ENCODE results near the gene SURF1. TPM values are rescaled to one million over a fixed set of nuclear protein-coding genes. Genes with fewer than 3 reads are reported as not detected.

The SURF1 gene
- total RNA-seq, 1 experiment from 2014 or later: 57.5 TPM

- H3K27me3 Mint-ChIP-seq (ENCODE audit: insufficient read depth, unreplicated experiment): no peaks in the 10 kb centered on the region
- no peaks in the 10 kb centered on the region for H3K9me3 Mint-ChIP-seq (ENCODE audit: unreplicated experiment)
- peaks cover 93% of the 10 kb centered on the region for H3K36me3 Mint-ChIP-seq (ENCODE audit: insufficient read depth, unreplicated experiment)
- ChIA-PET CTCF (interaction anchor here (0.6 to 1.8 kb wide), 6 partner anchors 8 to 783 kb away, joined by 3 to 9 read pairs (median 4); partner anchors contain the start of genes MED22 and RPL7A), POLR2A (interaction anchor here (1.5 kb wide), 1 partner anchor 8 kb away, joined by 13 read pairs; the partner anchor contains the start of genes MED22 and RPL7A)
- Histone ChIP-seq H3K27me3 (replicated peaks; ENCODE audit: control insufficient read depth, insufficient read depth, low read length) (no peaks in the 10 kb centered on the region), H3K4me1 (peaks cover 14% of the 10 kb centered on the region), H3K4me3 (ENCODE audit: low read depth, low read length) (peak overlapping the region; percentile 62), H3K36me3 (ENCODE audit: control insufficient read depth, insufficient read depth, low read length) (peaks cover 7% of the 10 kb centered on the region), H3K9me3 (no peaks in the 10 kb centered on the region)
- no peak for TF ChIP-seq CTCF (IDR thresholded peaks at IDR 0.05; ENCODE audit: insufficient read depth in 1 of 2, low read depth in 1 of 2, low read length in 1 of 2, severe bottlenecking in 1 of 2, unreplicated experiment in 1 of 2)
- BruUV-seq (replicated peaks): TSS peak; percentile 28
- H3K4me3 Mint-ChIP-seq (ENCODE audit: unreplicated experiment): peak overlapping the region; percentile 86
- peaks cover 20% of the 10 kb centered on the region for H3K4me1 Mint-ChIP-seq (ENCODE audit: low read depth, unreplicated experiment)
- no peak for DNase-seq
- intact Hi-C loops (cut with micrococcal nuclease; ENCODE audit: unreplicated experiment): loop anchor here (2.0 kb wide), 2 partner anchors 21 to 39 kb away; partner anchors contain the start of genes STKLD1 and SURF4
- H3K27ac Mint-ChIP-seq (ENCODE audit: unreplicated experiment): peak overlapping the region; percentile 88
Measured at GRCh38 chr9:133355881-133356357, 368 bp downstream of the SURF1 start.

GRCh38 chr9:133354766-133355165 is 1.5 kb downstream of the SURF1 start:
- Mint-ChIP-seq H3K36me3 (ENCODE audit: insufficient read depth, unreplicated experiment) (peaks cover 94% of the 10 kb centered on the region), H3K27ac (ENCODE audit: unreplicated experiment) (no peak overlapping the region), H3K4me3 (ENCODE audit: unreplicated experiment) (peak overlapping the region; percentile 86), H3K4me1 (ENCODE audit: low read depth, unreplicated experiment) (peaks cover 13% of the 10 kb centered on the region), H3K27me3 (ENCODE audit: insufficient read depth, unreplicated experiment) (no peaks in the 10 kb centered on the region), H3K9me3 (ENCODE audit: unreplicated experiment) (no peaks in the 10 kb centered on the region)
- Histone ChIP-seq H3K27me3 (replicated peaks; ENCODE audit: control insufficient read depth, insufficient read depth, low read length) (no peaks in the 10 kb centered on the region), H3K9me3 (no peaks in the 10 kb centered on the region), H3K4me1 (peaks cover 15% of the 10 kb centered on the region), H3K4me3 (ENCODE audit: low read depth, low read length) (no peak overlapping the region), H3K36me3 (ENCODE audit: control insufficient read depth, insufficient read depth, low read length) (peaks cover 13% of the 10 kb centered on the region)
- DNase-seq: no peak
- ChIA-PET POLR2A (no interaction called here), CTCF (no interaction called here)
- BruUV-seq (replicated peaks): no TSS peak
- TF ChIP-seq CTCF (IDR thresholded peaks at IDR 0.05; ENCODE audit: insufficient read depth in 1 of 2, low read depth in 1 of 2, low read length in 1 of 2, severe bottlenecking in 1 of 2, unreplicated experiment in 1 of 2): no peak
- intact Hi-C loops (cut with micrococcal nuclease; ENCODE audit: unreplicated experiment): no loop called here

- CTCF ChIA-PET: no interaction called here
- no peak for TF ChIP-seq CTCF (IDR thresholded peaks at IDR 0.05; ENCODE audit: insufficient read depth in 1 of 2, low read depth in 1 of 2, low read length in 1 of 2, severe bottlenecking in 1 of 2, unreplicated experiment in 1 of 2)
- Histone ChIP-seq H3K4me1 (peaks cover 19% of the 10 kb centered on the region), H3K27me3 (replicated peaks; ENCODE audit: control insufficient read depth, insufficient read depth, low read length) (no peaks in the 10 kb centered on the region), H3K9me3 (no peaks in the 10 kb centered on the region), H3K36me3 (ENCODE audit: control insufficient read depth, insufficient read depth, low read length) (peaks cover 16% of the 10 kb centered on the region), H3K4me3 (ENCODE audit: low read depth, low read length) (no peak overlapping the region)
- H3K4me1 Mint-ChIP-seq (ENCODE audit: low read depth, unreplicated experiment): peaks cover 6% of the 10 kb centered on the region
- POLR2A ChIA-PET: interaction anchor here (0.6 to 1.3 kb wide), 3 partner anchors 13 to 106 kb away, joined by 4 to 5 read pairs (median 4); partner anchors contain the start of genes CACFD1 and SURF6
- peaks cover 94% of the 10 kb centered on the region for H3K36me3 Mint-ChIP-seq (ENCODE audit: insufficient read depth, unreplicated experiment)
- no peak overlapping the region for H3K4me3 Mint-ChIP-seq (ENCODE audit: unreplicated experiment)
- no peak for DNase-seq
- H3K9me3 Mint-ChIP-seq (ENCODE audit: unreplicated experiment): no peaks in the 10 kb centered on the region
- H3K27me3 Mint-ChIP-seq (ENCODE audit: insufficient read depth, unreplicated experiment): no peaks in the 10 kb centered on the region
- intact Hi-C loops (cut with micrococcal nuclease; ENCODE audit: unreplicated experiment): no loop called here
- no TSS peak for BruUV-seq (replicated peaks)
- no peak overlapping the region for H3K27ac Mint-ChIP-seq (ENCODE audit: unreplicated experiment)
Measured at GRCh38 chr9:133353548-133353947, 2.7 kb downstream of the SURF1 start.

All from Caco-2 (cell line).